GM18909 (cell line): ENCODE results near the gene CSMD2.

Experiments
- ATAC-seq: cut with Tn5 transposase; IDR thresholded peaks from one replicate; pipeline ENCODE4 v1.9.1; 2021; ENCODE audit warnings: mild to moderate bottlenecking; ENCODE audit not compliant: unreplicated experiment, poor library complexity

Gene CSMD2

GRCh38 chr1:34060901-34061415 lies 104.1 kb downstream of the CSMD2 start:
- no peak for ATAC-seq

GRCh38 chr1:34060187-34060730 lies 104.8 kb downstream of the CSMD2 start:
- no peak for ATAC-seq

GRCh38 chr1:34057347-34058130 lies 107.5 kb downstream of the CSMD2 start:
- no peak for ATAC-seq

GRCh38 chr1:34055818-34056217 lies 109.2 kb downstream of the CSMD2 start:
- ATAC-seq, result no peak

- no peak for ATAC-seq
Observed at GRCh38 chr1:34054920-34055319, 110.1 kb downstream of the CSMD2 start.

- no peak for ATAC-seq
Observed at GRCh38 chr1:34053660-34054059, 111.4 kb downstream of the CSMD2 start.

GRCh38 chr1:34052565-34052964 lies 112.5 kb downstream of the CSMD2 start:
- no peak for ATAC-seq

GRCh38 chr1:34050709-34051485 lies 114.1 kb downstream of the CSMD2 start:
- no peak for ATAC-seq

GRCh38 chr1:34049994-34050393 lies 115.0 kb downstream of the CSMD2 start:
- ATAC-seq, result no peak

- ATAC-seq, result no peak
Observed at GRCh38 chr1:34049477-34049876, 115.6 kb downstream of the CSMD2 start.

- ATAC-seq, result no peak
Observed at GRCh38 chr1:34037856-34038255, 127.2 kb downstream of the CSMD2 start.

GRCh38 chr1:34037109-34037508 lies 127.9 kb downstream of the CSMD2 start:
- ATAC-seq, result no peak

- ATAC-seq, result no peak
Observed at GRCh38 chr1:34034036-34034435, 131.0 kb downstream of the CSMD2 start.

GRCh38 chr1:34029954-34030353 lies 135.1 kb downstream of the CSMD2 start:
- no peak for ATAC-seq

GRCh38 chr1:34029515-34029914 lies 135.5 kb downstream of the CSMD2 start:
- no peak for ATAC-seq

GRCh38 chr1:34028381-34029055 lies 136.5 kb downstream of the CSMD2 start:
- ATAC-seq, result no peak

GRCh38 chr1:34025675-34026074 lies 139.4 kb downstream of the CSMD2 start:
- ATAC-seq, result no peak

- no peak for ATAC-seq
Observed at GRCh38 chr1:34024485-34024884, 140.5 kb downstream of the CSMD2 start.

GRCh38 chr1:34019741-34020552 lies 145.1 kb downstream of the CSMD2 start:
- no peak for ATAC-seq

GRCh38 chr1:34018285-34018684 lies 146.7 kb downstream of the CSMD2 start:
- no peak for ATAC-seq
